ENCODE data around the gene CMPK2.

- TF ChIP-seq, protein P1, sequence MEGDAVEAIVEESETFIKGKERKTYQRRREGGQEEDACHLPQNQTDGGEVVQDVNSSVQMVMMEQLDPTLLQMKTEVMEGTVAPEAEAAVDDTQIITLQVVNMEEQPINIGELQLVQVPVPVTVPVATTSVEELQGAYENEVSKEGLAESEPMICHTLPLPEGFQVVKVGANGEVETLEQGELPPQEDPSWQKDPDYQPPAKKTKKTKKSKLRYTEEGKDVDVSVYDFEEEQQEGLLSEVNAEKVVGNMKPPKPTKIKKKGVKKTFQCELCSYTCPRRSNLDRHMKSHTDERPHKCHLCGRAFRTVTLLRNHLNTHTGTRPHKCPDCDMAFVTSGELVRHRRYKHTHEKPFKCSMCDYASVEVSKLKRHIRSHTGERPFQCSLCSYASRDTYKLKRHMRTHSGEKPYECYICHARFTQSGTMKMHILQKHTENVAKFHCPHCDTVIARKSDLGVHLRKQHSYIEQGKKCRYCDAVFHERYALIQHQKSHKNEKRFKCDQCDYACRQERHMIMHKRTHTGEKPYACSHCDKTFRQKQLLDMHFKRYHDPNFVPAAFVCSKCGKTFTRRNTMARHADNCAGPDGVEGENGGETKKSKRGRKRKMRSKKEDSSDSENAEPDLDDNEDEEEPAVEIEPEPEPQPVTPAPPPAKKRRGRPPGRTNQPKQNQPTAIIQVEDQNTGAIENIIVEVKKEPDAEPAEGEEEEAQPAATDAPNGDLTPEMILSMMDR (IDR thresholded peaks at IDR 0.05; ENCODE audit: low read length) = no peak
- TF ChIP-seq EZH2 (IDR thresholded peaks at IDR 0.05; ENCODE audit: borderline replicate concordance, low read length) = no peak
Observed at GRCh38 chr2:6878549-6878948, 12.8 kb upstream of the CMPK2 start.

All from OCI-LY1 (cell line).